Activated CD8-positive, alpha-beta memory T cell treated with anti-CD3 and anti-CD28 coated beads, Interleukin-2, amount 50 U/mL, for 48 hours (primary cell): ENCODE measurements around the gene CYREN.
"Not testable (repeated sequence)": the region's sequence is repeated elsewhere in the genome, so short reads cannot be mapped to it uniquely, and the experiment has no call there.

ENCODE experiments used
- DNase-seq: peaks from one replicate; pipeline ENCODE4 v3.0.0-alpha.2; 2020

Gene CYREN

GRCh38 chr7:135156290-135156689 is 14.2 kb downstream of the CYREN start:
- DNase-seq, result no peak

DNA sequence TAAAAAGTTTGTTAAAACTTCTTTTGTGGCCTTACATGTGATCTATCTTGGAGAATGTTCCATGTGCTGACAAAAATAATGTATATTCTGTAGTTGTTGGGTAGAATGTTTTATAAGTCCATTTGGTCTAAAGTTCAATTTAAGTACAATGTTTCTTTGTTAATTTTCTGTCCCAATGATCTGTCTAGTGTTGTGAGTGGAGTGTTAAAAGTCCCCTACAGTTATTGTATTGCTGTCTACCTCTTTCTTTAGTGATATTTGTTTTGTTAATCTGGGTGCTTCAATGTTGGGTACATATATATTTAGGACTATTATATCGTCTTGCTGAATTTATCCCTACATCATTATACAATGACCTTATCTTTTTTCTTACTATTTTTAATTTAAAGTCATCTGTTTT is 15.8 kb downstream of the CYREN start:
- no peak for DNase-seq

GRCh38 chr7:135152442-135152841 is 18.1 kb downstream of the CYREN start:
- DNase-seq, result no peak

- no peak for DNase-seq
These were observed 19.0 kb downstream of the CYREN start for GRCh38 chr7:135151533-135151932.

- DNase-seq, result no peak
These were observed 19.4 kb downstream of the CYREN start for GRCh38 chr7:135151132-135151531.

GRCh38 chr7:135150072-135150782 is 20.3 kb downstream of the CYREN start:
- no peak for DNase-seq

DNA sequence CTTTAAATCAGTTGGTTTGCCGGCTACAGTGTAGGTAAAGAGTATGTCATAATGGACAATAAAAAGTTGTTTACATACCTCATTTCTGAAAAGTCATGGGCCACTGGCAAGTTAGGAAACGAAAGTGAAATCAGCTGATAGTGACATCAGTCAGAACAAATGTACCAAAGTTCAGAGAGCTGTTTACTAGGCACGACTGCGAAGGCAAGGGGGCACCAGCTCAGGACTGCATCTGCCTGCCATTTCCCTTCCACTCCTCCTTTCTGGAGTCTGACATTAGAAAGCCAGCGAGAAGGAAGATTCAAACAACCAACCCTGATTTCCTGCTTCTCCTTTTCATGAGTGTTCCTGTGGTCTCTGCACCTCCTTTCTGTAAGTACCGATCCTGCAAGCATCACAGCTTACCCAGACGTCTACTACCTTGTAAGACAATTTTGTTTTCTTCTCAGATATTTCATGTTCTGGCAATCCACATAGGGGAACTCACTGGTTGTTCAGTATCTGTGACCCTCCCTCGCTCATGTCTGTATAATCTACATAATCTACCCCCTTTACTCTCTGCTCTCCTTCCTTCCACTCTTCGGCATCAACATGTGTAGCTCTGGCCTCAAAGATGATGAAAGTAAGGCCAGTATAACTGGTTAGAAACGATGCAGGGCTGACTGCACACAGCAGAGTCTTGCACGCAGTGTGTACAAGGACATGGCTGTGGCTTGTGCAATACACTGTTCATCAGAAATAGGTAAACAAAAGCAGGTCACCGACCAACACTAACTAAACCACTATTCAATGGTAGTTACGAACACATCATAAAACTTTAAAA is 22.4 kb downstream of the CYREN start, which contains the start of gene TMEM140:
Gene TMEM140 (plus strand): TSS at position 174 of the 823 bp plus-strand sequence. CDS start 16,370 bp downstream, outside the sequence.
- peak; percentile 67 for DNase-seq

- DNase-seq, result peak; percentile 52
These were observed 23.1 kb downstream of the CYREN start for GRCh38 chr7:135147341-135147898.

DNA sequence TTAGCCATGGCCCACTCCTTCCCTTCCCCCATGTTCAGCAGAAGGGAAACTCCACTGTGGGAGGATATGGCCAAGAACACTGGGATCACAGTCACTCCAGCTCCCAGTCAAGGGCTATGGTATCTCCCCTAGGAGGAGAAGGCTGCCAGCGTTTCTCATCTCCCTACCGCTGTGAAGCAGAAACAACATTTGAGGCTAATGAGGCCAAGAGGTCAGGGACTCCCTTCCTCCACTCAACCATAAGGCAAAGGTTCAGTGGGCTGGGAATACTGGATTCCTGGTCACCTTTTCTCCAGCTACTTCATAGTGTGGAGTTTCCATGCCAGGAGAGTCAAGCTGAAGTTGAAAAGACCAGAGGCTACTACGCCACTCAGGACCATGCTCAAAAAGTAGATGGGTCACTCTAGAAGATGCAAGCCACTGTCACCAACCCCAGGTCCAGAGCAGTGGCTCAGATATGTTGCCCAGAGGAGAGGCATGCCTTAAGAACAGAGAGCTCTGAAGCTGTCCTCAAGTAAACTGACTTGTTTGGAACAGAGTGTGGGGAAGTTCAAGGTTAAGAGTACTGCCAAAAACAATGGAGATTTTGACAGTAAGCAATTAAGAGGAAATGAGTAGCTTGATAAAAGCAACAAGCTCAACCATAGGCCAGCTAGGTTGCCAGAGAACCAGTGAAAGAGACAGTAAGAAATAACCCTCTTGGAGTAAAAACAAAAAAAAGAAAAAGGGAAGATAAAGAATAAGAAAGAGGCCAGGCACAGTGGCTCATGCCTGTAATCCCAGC is 26.4 kb downstream of the CYREN start:
- no peak for DNase-seq

- DNase-seq, result no peak
These were observed 40.9 kb downstream of the CYREN start for GRCh38 chr7:135129579-135129978.

DNA sequence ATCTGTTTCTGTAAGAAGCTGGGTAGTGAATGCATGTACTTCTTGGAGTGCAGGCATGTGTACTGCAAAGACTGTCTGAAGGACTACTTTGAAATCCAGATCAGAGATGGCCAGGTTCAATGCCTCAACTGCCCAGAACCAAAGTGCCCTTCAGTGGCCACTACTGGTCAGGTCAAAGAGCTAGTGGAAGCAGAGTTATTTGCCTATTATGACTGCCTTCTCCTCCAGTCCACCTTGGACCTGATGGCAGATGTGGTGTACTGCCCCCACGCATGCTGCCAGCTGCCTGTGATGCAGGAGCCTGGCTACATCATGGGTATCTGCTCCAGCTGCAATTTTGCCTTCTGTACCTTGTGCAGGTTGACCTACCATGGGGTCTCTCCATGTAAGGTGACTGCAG is 41.6 kb downstream of the CYREN start:
- no peak for DNase-seq

GRCh38 chr7:135124631-135125030 is 45.9 kb downstream of the CYREN start:
- not testable (repeated sequence) for DNase-seq

GRCh38 chr7:135121868-135122267 is 48.6 kb downstream of the CYREN start:
- DNase-seq, result no peak

- DNase-seq, result no peak
These were observed 53.4 kb downstream of the CYREN start for GRCh38 chr7:135117096-135117495.
